ENCODE results near the gene SLC9A8. TPM values are rescaled to one million over a fixed set of nuclear protein-coding genes. Genes with fewer than 3 reads are reported as not detected.
"Not testable (repeated sequence)": the region's sequence is repeated elsewhere in the genome, so short reads cannot be mapped to it uniquely, and the experiment has no call there.

SLC9A8 gene
- total RNA-seq, 3 donors from 2014 or later = 15.9 to 26.9 (median 16.3) TPM

DNA sequence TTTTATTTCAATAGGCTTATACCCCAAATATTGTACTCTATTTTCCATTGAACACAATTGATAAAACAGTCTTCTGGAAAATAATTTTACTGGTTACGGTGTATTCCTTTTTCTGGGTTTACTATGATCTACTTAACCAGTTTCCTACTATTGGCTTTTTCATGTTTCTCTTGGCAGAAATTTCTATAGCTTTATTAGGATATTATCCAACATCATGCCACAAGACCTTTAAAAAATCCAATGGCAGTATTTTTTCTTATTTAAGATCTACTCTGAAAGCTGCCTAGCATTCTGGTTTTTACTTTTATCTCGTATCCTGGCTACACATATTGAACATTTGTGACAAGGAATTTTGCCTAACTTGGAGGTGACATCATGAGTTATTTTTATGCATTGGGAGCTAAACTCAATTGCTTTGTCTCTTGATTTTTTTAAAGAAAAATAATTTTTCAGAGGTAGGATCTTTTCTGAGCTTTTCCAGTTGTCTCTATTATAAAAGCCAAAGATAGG lies 45.5 kb downstream of the SLC9A8 start:
- no peak for ATAC-seq
- no peak for DNase-seq
- Histone ChIP-seq H3K4me3 (no peak overlapping the region), H3K9me3 (no peaks in the 10 kb centered on the region), H3K4me1 (ENCODE audit: low read depth) (no peaks in the 10 kb centered on the region), H3K36me3 (ENCODE audit: low read depth) (no peaks in the 10 kb centered on the region)
- TF ChIP-seq, protein P1, sequence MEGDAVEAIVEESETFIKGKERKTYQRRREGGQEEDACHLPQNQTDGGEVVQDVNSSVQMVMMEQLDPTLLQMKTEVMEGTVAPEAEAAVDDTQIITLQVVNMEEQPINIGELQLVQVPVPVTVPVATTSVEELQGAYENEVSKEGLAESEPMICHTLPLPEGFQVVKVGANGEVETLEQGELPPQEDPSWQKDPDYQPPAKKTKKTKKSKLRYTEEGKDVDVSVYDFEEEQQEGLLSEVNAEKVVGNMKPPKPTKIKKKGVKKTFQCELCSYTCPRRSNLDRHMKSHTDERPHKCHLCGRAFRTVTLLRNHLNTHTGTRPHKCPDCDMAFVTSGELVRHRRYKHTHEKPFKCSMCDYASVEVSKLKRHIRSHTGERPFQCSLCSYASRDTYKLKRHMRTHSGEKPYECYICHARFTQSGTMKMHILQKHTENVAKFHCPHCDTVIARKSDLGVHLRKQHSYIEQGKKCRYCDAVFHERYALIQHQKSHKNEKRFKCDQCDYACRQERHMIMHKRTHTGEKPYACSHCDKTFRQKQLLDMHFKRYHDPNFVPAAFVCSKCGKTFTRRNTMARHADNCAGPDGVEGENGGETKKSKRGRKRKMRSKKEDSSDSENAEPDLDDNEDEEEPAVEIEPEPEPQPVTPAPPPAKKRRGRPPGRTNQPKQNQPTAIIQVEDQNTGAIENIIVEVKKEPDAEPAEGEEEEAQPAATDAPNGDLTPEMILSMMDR (IDR thresholded peaks at IDR 0.05) = no peak
- intact Hi-C loops (cut with DNase I, micrococcal nuclease) = no loop called here

DNA sequence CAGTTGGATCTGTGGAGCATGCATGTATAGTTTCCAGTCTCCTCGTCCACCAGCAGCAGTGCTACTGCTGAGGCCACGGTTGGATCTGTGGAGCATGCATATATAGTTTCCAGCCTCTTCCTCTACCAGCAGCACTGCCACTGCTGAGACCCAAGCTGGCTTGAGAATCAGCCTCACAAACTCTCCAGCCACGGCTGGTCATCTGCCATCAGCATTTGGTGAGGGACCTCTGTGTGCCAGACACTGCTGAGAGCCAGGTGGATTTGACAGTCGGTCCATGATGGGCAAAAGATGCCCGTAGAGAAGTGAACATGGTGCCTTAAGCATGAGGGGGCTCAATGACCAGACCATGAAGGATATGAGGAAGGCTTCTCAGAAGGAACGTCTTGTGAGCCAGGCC lies 46.4 kb downstream of the SLC9A8 start:
- Histone ChIP-seq H3K36me3 (ENCODE audit: low read depth) (no peaks in the 10 kb centered on the region), H3K4me3 (no peak overlapping the region), H3K4me1 (ENCODE audit: low read depth) (no peaks in the 10 kb centered on the region), H3K9me3 (no peaks in the 10 kb centered on the region)
- DNase-seq (no peak), ATAC-seq (no peak)
- intact Hi-C loops (cut with DNase I, micrococcal nuclease) = no loop called here
- TF ChIP-seq, protein P1 (IDR thresholded peaks at IDR 0.05) = no peak

DNA sequence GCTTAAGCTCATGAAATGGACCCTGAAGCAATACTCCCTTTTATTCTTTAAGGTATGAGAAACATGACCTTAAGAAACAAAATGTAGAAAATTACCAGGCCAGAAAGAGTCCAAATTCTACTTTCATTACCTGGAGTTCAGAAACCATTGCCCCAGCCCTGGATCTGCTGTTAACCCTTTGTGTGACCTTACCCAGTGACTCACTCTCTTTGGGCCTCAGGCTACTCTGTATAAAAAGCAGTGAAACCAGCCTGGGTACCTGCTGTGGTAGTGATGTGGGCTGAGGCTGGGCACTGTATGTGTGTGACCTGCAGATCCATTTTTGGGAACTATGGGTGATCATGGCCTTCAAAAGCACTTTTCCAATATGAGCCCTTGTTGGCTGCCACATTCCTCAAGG lies 47.2 kb downstream of the SLC9A8 start:
- no peaks in the 10 kb centered on the region for H3K36me3 ChIP-seq (ENCODE audit: low read depth)
- H3K4me1 ChIP-seq (ENCODE audit: low read depth) = no peaks in the 10 kb centered on the region
- H3K4me3 ChIP-seq = no peak overlapping the region
- TF ChIP-seq, protein P1 (IDR thresholded peaks at IDR 0.05) = no peak
- DNase-seq (no peak), ATAC-seq (no peak)
- intact Hi-C loops (cut with DNase I, micrococcal nuclease) = no loop called here
- no peaks in the 10 kb centered on the region for H3K9me3 ChIP-seq

DNA sequence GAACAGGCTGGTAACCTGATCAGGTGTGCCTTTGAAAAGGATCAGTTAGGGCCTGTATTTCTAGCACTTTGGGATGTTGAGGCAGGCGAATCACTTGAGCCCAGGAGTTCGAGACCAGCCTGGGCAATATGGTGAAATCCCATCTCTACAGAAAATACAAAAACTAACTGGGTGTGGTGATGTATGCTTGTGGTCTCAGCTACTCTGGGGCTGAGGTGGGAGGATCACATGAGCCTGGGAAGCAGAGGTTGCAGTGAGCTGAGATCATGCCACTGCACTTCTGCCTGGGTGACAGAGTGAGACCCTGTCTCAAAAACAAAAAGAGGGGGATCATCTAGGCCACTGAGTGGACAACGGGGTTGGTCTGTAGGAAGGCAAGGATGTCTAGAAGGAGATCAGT lies 48.6 kb downstream of the SLC9A8 start:
- H3K4me3 ChIP-seq; DNase-seq; H3K9me3 ChIP-seq; H3K36me3 ChIP-seq (ENCODE audit: low read depth); ATAC-seq; H3K4me1 ChIP-seq (ENCODE audit: low read depth); intact Hi-C loops (cut with DNase I, micrococcal nuclease): not testable (repeated sequence)

DNA sequence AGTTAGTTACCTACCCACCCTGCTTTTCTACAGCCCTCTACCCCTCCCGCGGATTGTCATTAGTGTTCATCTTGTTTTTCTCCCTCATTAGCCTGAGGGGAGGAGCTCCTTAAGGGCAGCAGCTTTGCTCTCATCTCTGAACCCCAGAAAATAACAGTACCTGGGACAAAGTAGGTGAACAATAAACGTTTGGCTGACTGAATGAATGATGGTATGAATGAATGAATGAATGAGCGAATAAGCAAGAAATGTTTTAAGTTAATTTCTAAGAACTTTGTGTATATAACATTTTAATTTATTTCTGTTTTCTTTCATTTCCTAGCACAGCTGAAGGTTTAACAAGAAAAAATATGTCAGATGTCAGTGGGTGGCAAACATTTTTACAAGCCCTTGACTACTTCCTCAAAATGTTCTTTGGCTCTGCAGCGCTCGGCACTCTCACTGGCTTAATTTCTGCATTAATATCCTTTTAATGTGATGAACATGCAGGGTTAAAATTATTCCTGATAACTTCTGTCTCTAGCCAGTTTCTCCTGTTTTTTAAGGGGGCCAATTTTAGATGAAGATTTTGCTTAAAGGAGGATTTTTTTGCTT lies 50.1 kb downstream of the SLC9A8 start:
- intact Hi-C loops (cut with DNase I, micrococcal nuclease) = no loop called here
- H3K4me1 ChIP-seq (ENCODE audit: low read depth) = no peaks in the 10 kb centered on the region

DNA sequence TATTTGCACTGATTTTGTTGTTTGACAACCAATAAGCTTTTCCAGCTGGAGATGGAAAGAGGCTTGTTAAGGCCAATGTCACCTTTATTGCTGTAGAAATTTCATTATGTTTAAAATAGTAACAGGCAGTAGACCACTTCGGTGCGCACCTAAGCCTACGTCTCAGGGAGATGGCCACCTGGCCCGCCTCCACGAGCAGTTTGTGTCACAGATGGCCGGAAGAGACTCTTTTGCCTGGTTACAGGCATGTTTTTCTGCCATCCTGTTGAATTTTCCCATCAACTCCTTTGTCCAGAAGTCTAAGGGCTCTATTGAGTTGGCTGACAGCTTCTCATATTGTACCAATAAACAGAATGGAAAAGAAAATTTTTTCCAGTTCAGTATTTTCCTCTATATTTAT lies 51.0 kb downstream of the SLC9A8 start:
- ATAC-seq (no peak), DNase-seq (no peak)
- intact Hi-C loops (cut with DNase I, micrococcal nuclease) = no loop called here
- no peaks in the 10 kb centered on the region for H3K9me3 ChIP-seq
- no peaks in the 10 kb centered on the region for H3K4me1 ChIP-seq (ENCODE audit: low read depth)
- no peak overlapping the region for H3K4me3 ChIP-seq
- TF ChIP-seq, protein P1 (IDR thresholded peaks at IDR 0.05) = no peak
- no peaks in the 10 kb centered on the region for H3K36me3 ChIP-seq (ENCODE audit: low read depth)

More for the DNA sequence above, 50.1 kb downstream of the SLC9A8 start:
- no peak for ATAC-seq
- H3K9me3 ChIP-seq = no peaks in the 10 kb centered on the region
- H3K36me3 ChIP-seq (ENCODE audit: low read depth) = no peaks in the 10 kb centered on the region
- TF ChIP-seq, protein P1 (IDR thresholded peaks at IDR 0.05) = no peak
- no peak overlapping the region for H3K4me3 ChIP-seq
- DNase-seq = no peak
